DND-41 (cell line): Measurements from ENCODE around the gene TCF12.
A peak's percentile ranks its signal among the peaks of the same experiment; 100 is the strongest.

Source experiments
- ATAC-seq: fragments of 200-7000 bp; cut with Tn5 transposase; 3 replicates; pipeline ENCODE4 v1.9.1; 2021; ENCODE audit warnings: low read depth; ENCODE audit not compliant: insufficient read depth
- DNase-seq: peaks from one replicate; pipeline ENCODE4 v3.0.0-alpha.2; 2020
- H2AFZ ChIP-seq: 2 replicates; pipeline ENCODE4 v1.6.0; 2012; ENCODE audit warnings: low read depth, low read length
- H3K27ac ChIP-seq: 2 replicates; pipeline ENCODE4 v1.5.1; 2012; ENCODE audit warnings: low read length, inconsistent platforms
- H3K27me3 ChIP-seq: fragments of 200-600 bp; sonication (generic); 2 replicates; pipeline ENCODE4 v1.6.0; 2012; ENCODE audit warnings: low read length, mild to moderate bottlenecking, inconsistent platforms; ENCODE audit not compliant: insufficient read depth, poor library complexity
- H3K36me3 ChIP-seq: 2 replicates; pipeline ENCODE4 v1.5.1; 2012; ENCODE audit warnings: low read length, inconsistent platforms; ENCODE audit not compliant: insufficient read depth
- H3K4me1 ChIP-seq: 2 replicates; pipeline ENCODE4 v1.5.1; 2012; ENCODE audit warnings: mild to moderate bottlenecking, low read length; ENCODE audit not compliant: insufficient read depth
- H3K4me2 ChIP-seq: 2 replicates; pipeline ENCODE4 v1.6.0; 2012; ENCODE audit warnings: mild to moderate bottlenecking, moderate library complexity, low read length, inconsistent platforms; ENCODE audit not compliant: insufficient read depth
- H3K4me3 ChIP-seq, 2 experiments: fragments of 200-600 bp in 1 of 2; shearing (Covaris generic) in 1 of 2; 2 replicates each; pipeline ENCODE4 v1.5.1; 2012 to 2016; ENCODE audit warnings: inconsistent platforms in 2 of 2, low read length in 2 of 2, mild to moderate bottlenecking in 2 of 2, low read depth in 1 of 2, moderate library complexity in 1 of 2
- H3K79me2 ChIP-seq: 2 replicates; pipeline ENCODE4 v1.6.0; 2012; ENCODE audit warnings: low read length, inconsistent platforms; ENCODE audit not compliant: insufficient read depth
- H3K9ac ChIP-seq: 2 replicates; pipeline ENCODE4 v1.6.0; 2012; ENCODE audit warnings: low read depth, mild to moderate bottlenecking, inconsistent platforms, low read length, moderate library complexity
- H3K9me3 ChIP-seq: 2 replicates; pipeline ENCODE4 v1.5.1; 2012; ENCODE audit warnings: low read length, moderate library complexity, mild to moderate bottlenecking, inconsistent platforms; ENCODE audit not compliant: insufficient read depth, severe bottlenecking
- H4K20me1 ChIP-seq: 2 replicates; pipeline ENCODE4 v1.6.0; 2012; ENCODE audit warnings: low read length; ENCODE audit not compliant: insufficient read depth
- CTCF ChIP-seq: IDR thresholded peaks from 2 replicates; pipeline ENCODE4 v1.5.1; 2012; ENCODE audit warnings: borderline replicate concordance, low read length, moderate library complexity, mild to moderate bottlenecking; ENCODE audit not compliant: poor library complexity, severe bottlenecking; ENCODE audit errors: extremely low read depth
- EZH2 ChIP-seq: IDR thresholded peaks from 3 replicates; pipeline ENCODE4 v1.6.1; 2012; ENCODE audit warnings: borderline replicate concordance, low read depth, mild to moderate bottlenecking, moderate library complexity, low read length, inconsistent platforms; ENCODE audit not compliant: severe bottlenecking

TCF12 gene

DNA sequence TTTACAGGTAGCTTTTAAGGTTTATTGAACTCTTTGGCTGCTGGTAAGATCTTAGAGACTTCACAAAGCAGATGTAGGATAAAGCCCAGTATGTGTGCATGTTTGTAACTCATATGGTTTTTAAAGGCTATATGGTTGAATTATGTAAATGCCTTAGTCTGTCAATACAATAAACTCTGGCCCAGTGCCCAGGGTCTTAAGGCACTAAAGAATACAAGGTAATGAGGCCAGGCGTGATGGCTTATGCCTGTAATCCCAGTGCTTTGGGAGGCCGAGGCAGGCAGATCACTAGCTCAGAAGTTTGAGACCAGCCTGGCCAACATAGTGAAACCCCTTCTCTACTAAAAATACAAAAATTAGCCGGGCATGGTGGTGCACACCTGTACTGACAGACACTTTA lies 287.6 kb downstream of the TCF12 start:
- H3K9ac ChIP-seq: no peak overlapping the region
- ATAC-seq: no peak
- H3K36me3 ChIP-seq: peaks cover 10% of the 10 kb centered on the region; the same call in 1 of the 2 replicates
- no peaks in the 10 kb centered on the region for H3K27me3 ChIP-seq
- H2AFZ ChIP-seq: no peak overlapping the region
- no peaks in the 10 kb centered on the region for H3K9me3 ChIP-seq
- no peaks in the 10 kb centered on the region for H3K4me1 ChIP-seq
- no peak overlapping the region for H3K27ac ChIP-seq
- H3K4me2 ChIP-seq: no peak overlapping the region
- no peak for DNase-seq
- H3K79me2 ChIP-seq: peaks cover 9% of the 10 kb centered on the region; the same call in 1 of the 2 replicates
- H4K20me1 ChIP-seq: no peaks in the 10 kb centered on the region
- H3K4me3 ChIP-seq: no peak overlapping the region
- TF ChIP-seq CTCF (no peak), EZH2 (no peak)

GRCh38 chr15:57213862-57214261 lies 295.4 kb downstream of the TCF12 start:
- Histone ChIP-seq H3K27ac (no peak overlapping the region), H3K9me3 (no peaks in the 10 kb centered on the region), H3K27me3 (no peaks in the 10 kb centered on the region), H4K20me1 (peaks cover 9% of the 10 kb centered on the region; the same call in 1 of the 2 replicates), H3K4me2 (no peak overlapping the region), H3K79me2 (peaks cover 40% of the 10 kb centered on the region), H3K36me3 (peaks cover 5% of the 10 kb centered on the region; the same call in 1 of the 2 replicates), H3K4me3 (no peak overlapping the region), H3K4me1 (peaks cover 11% of the 10 kb centered on the region; the same call in 1 of the 2 replicates), H2AFZ (no peak overlapping the region), H3K9ac (no peak overlapping the region)
- ATAC-seq: peak; percentile 54; the same call in 1 of the 3 replicates
- TF ChIP-seq CTCF: peak; percentile 61
- no peak for TF ChIP-seq EZH2
- DNase-seq: no peak

DNA sequence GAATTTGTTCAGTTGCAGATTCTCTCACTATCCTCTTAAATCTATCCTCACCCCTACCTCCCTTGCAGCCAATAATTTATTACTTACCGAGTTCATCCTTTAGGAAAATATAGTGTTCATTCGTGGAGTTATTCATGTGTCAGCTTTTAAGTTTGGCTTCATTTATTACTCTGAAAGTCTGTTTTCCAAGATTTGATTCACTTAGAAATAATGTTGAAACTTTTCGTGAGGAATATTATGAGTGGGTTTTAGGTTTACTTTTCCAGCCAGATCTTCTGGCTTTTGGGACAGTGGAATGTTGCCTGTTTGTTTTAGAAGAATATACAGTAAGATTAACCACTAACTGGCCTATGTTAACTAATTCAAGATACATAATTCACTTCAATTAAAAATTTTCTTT lies 296.9 kb downstream of the TCF12 start:
- Histone ChIP-seq H3K27ac (no peak overlapping the region), H4K20me1 (peaks cover 9% of the 10 kb centered on the region; the same call in 1 of the 2 replicates), H3K36me3 (no peaks in the 10 kb centered on the region), H3K27me3 (no peaks in the 10 kb centered on the region), H3K79me2 (peaks cover 50% of the 10 kb centered on the region), H3K4me1 (peaks cover 11% of the 10 kb centered on the region; the same call in 1 of the 2 replicates), H3K4me3 (no peak overlapping the region), H2AFZ (no peak overlapping the region), H3K4me2 (no peak overlapping the region), H3K9ac (no peak overlapping the region), H3K9me3 (no peaks in the 10 kb centered on the region)
- TF ChIP-seq EZH2 (no peak), CTCF (no peak)
- ATAC-seq (no peak), DNase-seq (no peak)

DNA sequence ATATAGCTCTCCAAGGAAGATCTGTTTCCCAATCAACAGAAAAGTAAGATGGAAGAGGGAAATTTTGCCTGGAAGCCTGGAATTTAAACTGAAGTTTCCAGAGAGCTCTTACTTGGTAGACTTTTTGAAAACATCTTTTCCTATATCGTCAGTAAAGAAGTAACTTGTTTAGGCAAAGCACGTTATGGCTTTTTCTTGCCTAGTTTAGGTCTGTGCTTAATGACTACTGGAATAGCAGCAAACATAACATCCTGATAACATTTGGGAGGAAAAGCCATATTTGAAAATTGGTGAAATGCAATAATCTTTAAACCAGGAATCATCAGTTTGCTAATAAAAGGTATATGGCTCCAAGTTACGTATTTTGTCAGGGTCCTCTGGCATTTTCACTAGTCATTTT lies 297.4 kb downstream of the TCF12 start:
- no peak for ATAC-seq
- Histone ChIP-seq H3K4me3 (no peak overlapping the region), H2AFZ (no peak overlapping the region)

More for the DNA sequence above, 297.4 kb downstream of the TCF12 start:
- peaks cover 9% of the 10 kb centered on the region; the same call in 1 of the 2 replicates for H4K20me1 ChIP-seq
- no peak overlapping the region for H3K4me2 ChIP-seq
- no peak overlapping the region for H3K27ac ChIP-seq
- no peaks in the 10 kb centered on the region for H3K27me3 ChIP-seq
- H3K9ac ChIP-seq: no peak overlapping the region
- H3K36me3 ChIP-seq: no peaks in the 10 kb centered on the region
- H3K9me3 ChIP-seq: no peaks in the 10 kb centered on the region
- H3K79me2 ChIP-seq: peaks cover 48% of the 10 kb centered on the region
- peaks cover 11% of the 10 kb centered on the region; the same call in 1 of the 2 replicates for H3K4me1 ChIP-seq
- no peak for DNase-seq
- TF ChIP-seq CTCF (no peak), EZH2 (no peak)
